Breast epithelium (tissue), 4 donors: ENCODE data around the gene BUB1B. TPM values are rescaled to one million over a fixed set of nuclear protein-coding genes. Genes with fewer than 3 reads are reported as not detected.
"Not testable (repeated sequence)": the region's sequence is repeated elsewhere in the genome, so short reads cannot be mapped to it uniquely, and the experiment has no call there.

ENCODE experiments used
- DNase-seq, 2 donors: peaks; one replicate each; pipeline ENCODE4 v3.0.0-alpha.2; 2019; ENCODE audit warnings: low spot score in 2 of 2
- H3K27ac ChIP-seq, 2 donors: fragments of 200-600 bp; sonication (generic) in 1 of 2; one replicate each; pipeline ENCODE4 v1.5.1; 2016 to 2019; ENCODE audit warnings: mild to moderate bottlenecking in 1 of 2
- H3K27me3 ChIP-seq, 2 donors: fragments of 200-600 bp; sonication (generic) in 1 of 2; one replicate each; pipeline versions ENCODE4 v1.5.1 to v1.6.0; 2017 to 2019; ENCODE audit warnings: control low read depth in 1 of 2, mild to moderate bottlenecking in 1 of 2
- H3K36me3 ChIP-seq: fragments of 200-600 bp; one replicate; pipeline ENCODE4 v1.5.1; 2019
- H3K4me1 ChIP-seq, 2 donors: fragments of 200-600 bp; sonication (generic); one replicate each; pipeline ENCODE4 v1.5.1; 2016 to 2019; ENCODE audit warnings: control low read depth in 1 of 2
- H3K4me3 ChIP-seq, 3 donors: fragments of 200-600 bp; sonication (generic); 1 replicate in 2 of 3; 2 replicates in 1 of 3; pipeline ENCODE4 v1.5.1; 2016 to 2019; ENCODE audit warnings: mild to moderate bottlenecking in 3 of 3, moderate library complexity in 2 of 3
- H3K9me3 ChIP-seq, 2 donors: fragments of 200-600 bp; sonication (generic) in 1 of 2; one replicate each; pipeline ENCODE4 v1.5.1; 2016 to 2019; ENCODE audit warnings: control low read depth in 1 of 2
- POLR2A ChIP-seq: fragments of 450-650 bp; IDR thresholded peaks from one replicate; pipeline ENCODE4 v1.6.1; 2016; ENCODE audit warnings: antibody characterized with exemption, mild to moderate bottlenecking, moderate library complexity
- POLR2AphosphoS5 ChIP-seq, 3 donors: sonication (generic); formaldehyde crosslinking; IDR thresholded peaks; one replicate each; pipeline ENCODE4 v1.6.1; 2017; ENCODE audit warnings: antibody characterized with exemption in 3 of 3
- intact Hi-C: fragments of 100-400 bp; cut with DNase I; formaldehyde crosslinking; loops from one replicate; pipeline ENCODE4 v1.15.1; 2023; ENCODE audit warnings: low total_unique reads
- total RNA-seq, 3 donors: library from RNA; depleted of rRNA; stranded (reverse); fragments of >200 nt; gene quantifications; one replicate each; pipeline ENCODE4 v1.1.0, GENCODE V29; 2016
- TF ChIP-seq, protein P1 (sequence below), 3 donors: fragments of 450-650 bp; IDR thresholded peaks; one replicate each; pipeline ENCODE4 v1.5.1; 2016 to 2017; ENCODE audit warnings: antibody characterized with exemption in 3 of 3, mild to moderate bottlenecking in 3 of 3, moderate library complexity in 3 of 3

Gene BUB1B
- total RNA-seq, 3 donors from 2014 or later = 0.33 to 1.9 (median 1.4) TPM

DNA sequence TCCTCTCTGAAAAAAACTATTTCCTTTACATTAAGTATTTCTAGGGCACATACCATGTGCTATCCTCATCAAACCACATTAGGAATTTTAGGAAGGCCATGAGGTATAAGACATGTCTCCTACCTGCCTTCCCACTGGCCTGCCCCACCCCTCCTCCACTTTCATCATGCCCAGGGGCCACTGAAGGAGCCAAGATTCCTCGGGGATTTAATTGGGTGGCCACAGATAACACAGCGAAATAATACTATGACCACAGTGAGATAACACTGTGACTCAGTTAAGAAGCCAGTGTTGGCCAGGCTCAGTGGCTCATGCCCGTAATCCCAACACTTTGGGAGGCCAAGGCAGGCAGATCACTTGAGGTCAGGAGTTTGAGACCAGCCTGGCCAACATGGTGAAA lies 42.4 kb upstream of the BUB1B start:
- H3K36me3 ChIP-seq = no peaks in the 10 kb centered on the region
- intact Hi-C loops = no loop called here
- no peak for DNase-seq
- TF ChIP-seq, protein P1, sequence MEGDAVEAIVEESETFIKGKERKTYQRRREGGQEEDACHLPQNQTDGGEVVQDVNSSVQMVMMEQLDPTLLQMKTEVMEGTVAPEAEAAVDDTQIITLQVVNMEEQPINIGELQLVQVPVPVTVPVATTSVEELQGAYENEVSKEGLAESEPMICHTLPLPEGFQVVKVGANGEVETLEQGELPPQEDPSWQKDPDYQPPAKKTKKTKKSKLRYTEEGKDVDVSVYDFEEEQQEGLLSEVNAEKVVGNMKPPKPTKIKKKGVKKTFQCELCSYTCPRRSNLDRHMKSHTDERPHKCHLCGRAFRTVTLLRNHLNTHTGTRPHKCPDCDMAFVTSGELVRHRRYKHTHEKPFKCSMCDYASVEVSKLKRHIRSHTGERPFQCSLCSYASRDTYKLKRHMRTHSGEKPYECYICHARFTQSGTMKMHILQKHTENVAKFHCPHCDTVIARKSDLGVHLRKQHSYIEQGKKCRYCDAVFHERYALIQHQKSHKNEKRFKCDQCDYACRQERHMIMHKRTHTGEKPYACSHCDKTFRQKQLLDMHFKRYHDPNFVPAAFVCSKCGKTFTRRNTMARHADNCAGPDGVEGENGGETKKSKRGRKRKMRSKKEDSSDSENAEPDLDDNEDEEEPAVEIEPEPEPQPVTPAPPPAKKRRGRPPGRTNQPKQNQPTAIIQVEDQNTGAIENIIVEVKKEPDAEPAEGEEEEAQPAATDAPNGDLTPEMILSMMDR (IDR thresholded peaks at IDR 0.05) = no peak
- TF ChIP-seq POLR2A (no peak), POLR2AphosphoS5 (IDR thresholded peaks at IDR 0.05) (no peak)
- no peaks in the 10 kb centered on the region for H3K27me3 ChIP-seq
- no peak overlapping the region for H3K27ac ChIP-seq
- no peaks in the 10 kb centered on the region for H3K9me3 ChIP-seq
- no peak overlapping the region for H3K4me3 ChIP-seq
- no peaks in the 10 kb centered on the region for H3K4me1 ChIP-seq

DNA sequence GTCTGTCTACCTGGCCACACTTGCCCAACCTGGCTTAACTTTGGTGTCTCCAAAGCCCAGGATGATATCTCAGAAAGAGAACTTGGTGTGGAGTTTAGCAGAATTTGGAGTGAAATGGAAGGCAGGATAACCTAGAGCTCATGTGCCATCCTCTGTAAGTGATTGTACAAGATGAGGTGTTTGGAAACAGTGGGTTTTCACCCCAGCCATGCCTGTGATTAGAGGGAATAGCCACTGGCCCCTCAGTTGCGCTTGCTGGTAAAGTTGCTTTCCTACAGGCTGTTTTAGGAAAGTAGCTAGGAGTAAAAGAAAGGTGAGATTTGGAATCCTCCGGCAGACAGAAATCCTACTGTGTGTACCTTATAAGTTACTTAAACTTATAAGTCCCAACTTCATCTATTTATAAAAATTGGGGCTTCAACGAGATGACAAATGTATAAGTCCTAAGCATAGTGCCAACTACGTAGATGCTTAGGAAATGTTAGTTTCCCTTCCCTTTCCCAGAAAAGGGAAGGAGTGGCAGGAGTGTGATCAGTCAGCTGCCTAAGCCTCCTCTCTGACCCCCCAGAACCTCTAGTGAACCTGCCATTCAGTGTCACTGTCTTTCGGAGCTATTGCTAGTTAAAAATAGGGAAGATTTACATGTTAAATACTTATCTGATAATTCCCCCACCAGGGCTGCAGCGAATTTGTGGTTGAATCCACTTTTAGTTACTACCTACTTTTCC lies 38.8 kb upstream of the BUB1B start:
- H3K27ac ChIP-seq = no peak overlapping the region
- H3K4me3 ChIP-seq = no peak overlapping the region
- H3K9me3 ChIP-seq = no peaks in the 10 kb centered on the region
- intact Hi-C loops = no loop called here
- TF ChIP-seq POLR2A = no peak
- TF ChIP-seq, protein P1 (IDR thresholded peaks at IDR 0.05) = no peak
- no peak for TF ChIP-seq POLR2AphosphoS5 (IDR thresholded peaks at IDR 0.05)
- no peaks in the 10 kb centered on the region for H3K36me3 ChIP-seq
- H3K27me3 ChIP-seq = no peaks in the 10 kb centered on the region
- no peaks in the 10 kb centered on the region for H3K4me1 ChIP-seq
- DNase-seq = no peak

DNA sequence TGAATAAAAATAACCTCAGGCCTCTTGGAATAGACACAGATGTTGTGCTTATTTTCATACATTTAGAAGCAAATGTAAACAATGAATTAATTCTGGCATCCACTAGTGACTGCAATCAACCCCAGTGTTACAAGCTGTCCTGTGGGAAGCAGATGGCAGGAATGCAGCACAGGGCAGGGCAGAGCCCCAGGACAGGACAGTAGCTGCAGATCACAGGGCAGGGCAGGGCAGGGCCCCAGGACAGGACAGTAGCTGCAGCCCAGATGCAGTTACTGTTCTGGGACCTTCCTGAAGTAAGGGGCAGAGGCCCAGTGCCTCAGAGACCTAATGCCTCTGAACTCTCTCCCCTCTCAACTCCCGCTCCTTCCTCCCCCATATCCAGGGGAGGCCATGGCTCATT lies 37.9 kb upstream of the BUB1B start:
- H3K27ac ChIP-seq, H3K4me1 ChIP-seq, H3K27me3 ChIP-seq, intact Hi-C loops, H3K36me3 ChIP-seq, H3K4me3 ChIP-seq, DNase-seq, H3K9me3 ChIP-seq: not testable (repeated sequence)

DNA sequence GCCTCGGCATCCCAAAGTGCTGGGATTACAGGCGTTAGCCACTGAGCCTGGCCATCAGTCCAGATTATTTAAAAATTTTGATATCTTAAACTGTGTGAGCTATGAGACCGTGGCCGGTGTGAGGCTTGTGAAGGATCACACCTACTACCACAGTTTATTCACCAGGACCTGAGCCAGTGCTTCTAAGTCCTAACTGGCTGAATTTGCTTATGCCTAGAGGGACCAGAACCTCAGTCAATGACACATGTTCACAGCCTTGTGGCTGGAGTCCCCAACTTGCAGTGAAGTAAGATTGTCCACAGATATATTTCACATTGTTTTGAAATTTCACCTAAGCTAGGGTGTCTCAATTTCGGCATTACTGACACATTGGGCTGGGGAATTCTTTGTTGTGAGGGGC lies 37.0 kb upstream of the BUB1B start:
- H3K27ac ChIP-seq, H3K36me3 ChIP-seq, H3K4me3 ChIP-seq, H3K9me3 ChIP-seq, intact Hi-C loops, H3K27me3 ChIP-seq, H3K4me1 ChIP-seq, DNase-seq: not testable (repeated sequence)

DNA sequence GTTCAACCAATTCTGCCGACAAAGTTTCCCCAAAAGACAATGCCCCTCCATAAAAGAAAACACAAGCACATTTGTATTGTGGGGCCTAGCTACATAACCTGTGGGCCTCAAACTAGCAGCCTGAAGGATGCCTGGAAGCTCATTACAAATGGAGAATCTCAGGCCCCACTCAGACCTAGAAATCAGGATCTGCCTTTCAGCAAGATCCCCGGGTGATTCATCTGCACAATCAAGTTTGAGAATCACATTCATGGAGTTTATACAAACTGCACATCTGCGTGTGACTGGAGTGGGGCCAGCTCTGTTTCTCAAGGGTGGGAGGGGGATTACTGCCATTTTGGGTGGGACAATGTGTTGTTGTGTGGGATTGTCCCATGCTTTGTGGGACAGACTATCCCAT lies 36.5 kb upstream of the BUB1B start:
- intact Hi-C loops, H3K27me3 ChIP-seq, H3K9me3 ChIP-seq, H3K4me3 ChIP-seq, H3K27ac ChIP-seq, H3K4me1 ChIP-seq, H3K36me3 ChIP-seq, DNase-seq: not testable (repeated sequence)

DNA sequence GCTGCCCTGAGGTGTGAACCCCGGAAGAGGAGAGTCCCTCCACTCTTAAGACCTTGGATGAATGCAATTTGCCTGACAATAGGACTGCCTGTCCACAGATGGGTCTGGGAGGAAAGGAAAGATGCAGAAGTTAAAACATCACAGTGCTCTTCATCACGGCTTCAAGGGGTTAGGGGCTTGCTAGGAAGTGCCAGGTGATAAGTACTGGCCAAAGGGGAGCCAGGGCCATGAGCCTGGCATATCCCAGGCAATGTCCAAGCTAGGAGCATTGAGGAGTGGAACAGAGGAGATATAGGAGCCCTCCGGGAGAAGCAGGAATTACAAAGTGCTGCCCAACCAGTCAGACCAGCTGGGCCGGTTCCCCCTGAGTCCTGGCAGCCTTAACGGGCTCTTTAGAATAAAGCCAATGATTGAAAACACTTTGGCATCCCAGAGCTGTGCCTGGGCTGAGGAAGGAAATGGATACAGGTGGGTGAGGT lies 36.0 kb upstream of the BUB1B start:
- peak in 1 of 2 donors; percentile 42 for DNase-seq
- TF ChIP-seq POLR2AphosphoS5 (IDR thresholded peaks at IDR 0.05) = peak in 1 of 3 donors; percentile 53
- H3K27me3 ChIP-seq, H3K9me3 ChIP-seq, H3K4me1 ChIP-seq, H3K27ac ChIP-seq, H3K4me3 ChIP-seq, intact Hi-C loops, H3K36me3 ChIP-seq: not testable (repeated sequence)

DNA sequence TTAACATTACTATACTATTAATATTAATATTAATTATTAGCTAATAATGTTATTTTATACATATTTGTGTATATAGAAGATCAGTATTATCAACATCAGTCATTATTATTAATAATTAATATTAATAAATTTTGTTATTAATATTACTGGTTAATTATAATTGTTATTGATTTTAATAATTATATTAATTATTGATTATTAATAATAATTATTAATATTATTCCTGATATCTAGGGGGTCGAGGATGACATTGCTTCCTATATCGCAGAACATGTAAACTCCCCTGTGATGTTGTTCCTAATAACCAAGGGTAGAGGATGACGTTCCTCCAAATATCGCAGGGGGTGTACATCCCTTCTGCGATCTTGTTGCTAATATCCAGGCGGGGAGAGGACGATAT lies 34.9 kb upstream of the BUB1B start:
- H3K27me3 ChIP-seq = no peaks in the 10 kb centered on the region
- H3K4me1 ChIP-seq = no peaks in the 10 kb centered on the region
- no peaks in the 10 kb centered on the region for H3K9me3 ChIP-seq
- no peak overlapping the region for H3K4me3 ChIP-seq
- intact Hi-C loops = no loop called here
- no peak overlapping the region for H3K27ac ChIP-seq
- TF ChIP-seq, protein P1 (IDR thresholded peaks at IDR 0.05) = no peak
- no peak for TF ChIP-seq POLR2A
- TF ChIP-seq POLR2AphosphoS5 (IDR thresholded peaks at IDR 0.05) = no peak
- no peaks in the 10 kb centered on the region for H3K36me3 ChIP-seq
- DNase-seq = no peak
